GM21723 (cell line): ENCODE data around the gene NDUFAF3.
A peak's percentile ranks its signal among the peaks of the same experiment; 100 is the strongest.
"Not testable (repeated sequence)": the region's sequence is repeated elsewhere in the genome, so short reads cannot be mapped to it uniquely, and the experiment has no call there.

Experiments
- ATAC-seq: cut with Tn5 transposase; IDR thresholded peaks from one replicate; pipeline ENCODE4 v1.9.1; 2021; ENCODE audit warnings: mild to moderate bottlenecking, moderate library complexity; ENCODE audit not compliant: unreplicated experiment

NDUFAF3 gene

DNA sequence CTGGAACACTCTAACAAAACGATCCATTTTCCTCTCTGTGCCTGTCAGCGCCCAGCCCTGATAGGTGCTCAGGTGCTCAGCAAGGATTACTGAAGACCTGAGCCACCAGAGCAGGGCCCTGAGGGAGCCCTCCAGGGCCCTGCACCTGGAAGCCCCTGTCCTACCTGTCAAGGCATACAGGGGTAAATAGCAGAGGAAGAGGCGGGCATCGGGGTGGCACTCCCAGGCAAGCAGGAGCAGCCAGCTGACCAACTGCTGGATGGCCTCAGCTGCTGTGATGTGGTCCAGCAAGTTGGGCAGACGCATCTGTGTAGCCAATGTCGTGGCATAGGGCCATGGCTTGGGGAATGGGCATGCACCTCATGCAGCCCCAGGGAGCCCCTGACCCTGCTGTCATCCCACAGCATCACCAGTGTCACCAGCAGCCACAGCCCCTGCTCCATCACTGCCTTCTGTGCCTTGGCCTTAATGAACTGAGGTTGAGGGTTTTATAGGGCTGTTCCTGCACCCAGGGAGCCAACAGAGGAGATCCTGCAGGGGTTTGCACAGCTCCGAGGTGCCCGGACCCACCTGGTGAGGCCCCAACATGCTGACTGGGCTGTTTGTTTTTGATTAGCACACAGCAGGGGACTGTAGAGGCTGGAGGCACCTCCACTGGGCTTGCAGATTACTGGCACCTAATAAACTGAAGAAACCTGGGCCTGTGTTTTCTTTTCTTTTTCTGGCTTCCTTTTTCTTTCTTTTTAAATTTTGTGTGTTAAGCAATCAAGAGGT lies 22.6 kb upstream of the NDUFAF3 start:
- no peak for ATAC-seq

DNA sequence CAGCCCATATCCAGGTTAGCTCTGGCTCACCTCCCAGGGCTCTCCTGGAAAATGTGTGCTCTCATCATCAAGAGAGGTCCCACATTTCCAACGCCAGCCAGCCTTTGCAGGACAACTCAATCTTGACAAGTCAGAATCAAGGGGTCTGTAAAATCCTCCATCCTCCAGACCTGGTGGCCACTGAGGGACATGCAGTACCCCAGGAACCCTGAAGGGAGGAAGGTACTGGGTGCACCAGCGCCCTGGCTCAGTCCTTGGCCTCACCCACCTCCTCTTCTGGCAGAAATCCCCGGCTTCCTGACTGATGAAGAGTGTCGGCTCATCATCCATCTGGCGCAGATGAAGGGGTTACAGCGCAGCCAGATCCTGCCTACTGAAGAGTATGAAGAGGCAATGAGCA lies 20.8 kb upstream of the NDUFAF3 start:
- ATAC-seq: no peak

GRCh38 chr3:49004352-49005302 lies 17.3 kb upstream of the NDUFAF3 start:
- no peak for ATAC-seq

DNA sequence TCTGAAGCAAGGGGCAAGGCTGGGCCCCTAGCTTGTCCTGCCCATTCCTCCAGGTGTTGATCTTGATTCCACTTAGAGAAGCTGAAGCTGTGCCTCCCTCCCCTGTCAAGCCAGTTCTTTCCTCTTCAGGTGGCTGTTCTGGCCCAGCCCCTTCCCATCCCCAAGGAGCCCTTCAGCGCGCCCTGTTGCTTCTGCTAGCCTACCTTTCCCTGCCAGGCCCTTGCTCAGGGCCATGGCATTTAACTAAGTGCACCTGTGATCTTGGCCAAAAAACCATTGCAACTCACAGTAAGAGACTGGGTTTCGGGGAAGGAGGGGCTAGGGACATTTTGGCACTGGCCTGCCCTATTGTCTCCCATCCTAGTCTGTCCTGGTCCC lies 16.6 kb upstream of the NDUFAF3 start:
- no peak for ATAC-seq

GRCh38 chr3:49005998-49006397 lies 15.9 kb upstream of the NDUFAF3 start:
- ATAC-seq: no peak

GRCh38 chr3:49006408-49007067 lies 15.4 kb upstream of the NDUFAF3 start:
- ATAC-seq: peak; percentile 1

GRCh38 chr3:49007068-49007770 lies 14.7 kb upstream of the NDUFAF3 start, which contains the start of gene WDR6:
Gene WDR6, plus strand, starts transcription at chr3:49007391. Its CDS starts 41 bp downstream, at chr3:49007432.
- peak; percentile 87 for ATAC-seq

- ATAC-seq: peak; percentile 49
These were observed 14.0 kb upstream of the NDUFAF3 start for GRCh38 chr3:49007771-49008528.

DNA sequence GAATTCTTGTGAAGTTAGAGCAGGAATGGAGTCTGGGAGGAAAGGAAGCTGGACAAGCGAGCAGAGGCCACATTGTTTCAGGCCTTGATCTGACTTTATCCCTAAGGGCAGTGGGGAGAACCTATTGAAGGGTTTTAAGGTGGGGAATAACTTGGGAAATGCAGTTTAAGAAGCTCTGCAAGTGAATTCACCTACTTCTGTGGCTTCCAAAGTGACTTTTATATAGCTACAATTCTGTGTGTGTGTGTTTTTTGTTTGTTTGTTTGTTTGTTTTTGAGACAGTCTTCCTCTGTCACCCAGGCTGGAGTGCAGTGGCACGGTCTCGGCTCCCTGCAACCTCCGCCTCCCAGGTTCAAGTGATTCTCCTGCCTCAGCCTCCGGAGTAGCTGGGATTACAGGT lies 13.3 kb upstream of the NDUFAF3 start:
- not testable (repeated sequence) for ATAC-seq

- no peak for ATAC-seq
These were observed 12.5 kb upstream of the NDUFAF3 start for GRCh38 chr3:49009396-49009795.

GRCh38 chr3:49012441-49013017 lies 9.4 kb upstream of the NDUFAF3 start:
- no peak for ATAC-seq

DNA sequence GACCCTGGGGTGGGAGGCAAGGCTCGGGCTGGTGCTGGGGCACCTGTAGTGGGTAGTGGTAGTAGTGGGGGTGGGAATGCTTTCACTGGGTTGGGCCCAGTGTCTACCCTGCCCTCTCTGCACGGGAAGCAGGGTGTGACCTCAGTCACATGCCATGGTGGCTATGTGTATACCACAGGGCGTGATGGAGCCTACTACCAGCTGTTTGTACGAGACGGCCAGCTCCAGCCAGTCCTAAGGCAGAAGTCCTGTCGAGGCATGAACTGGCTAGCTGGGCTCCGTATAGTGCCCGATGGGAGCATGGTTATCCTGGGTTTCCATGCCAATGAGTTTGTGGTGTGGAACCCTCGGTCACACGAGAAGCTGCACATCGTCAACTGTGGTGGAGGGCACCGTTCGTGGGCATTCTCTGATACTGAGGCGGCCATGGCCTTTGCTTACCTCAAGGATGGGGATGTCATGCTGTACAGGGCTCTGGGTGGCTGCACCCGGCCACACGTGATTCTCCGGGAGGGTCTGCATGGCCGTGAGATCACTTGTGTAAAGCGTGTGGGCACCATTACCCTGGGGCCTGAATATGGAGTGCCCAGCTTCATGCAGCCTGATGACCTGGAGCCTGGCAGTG lies 8.7 kb upstream of the NDUFAF3 start:
- ATAC-seq: no peak

GRCh38 chr3:49013738-49014660 lies 7.9 kb upstream of the NDUFAF3 start:
- ATAC-seq: no peak

- ATAC-seq: no peak
These were observed 6.8 kb upstream of the NDUFAF3 start for GRCh38 chr3:49015072-49015471.

- ATAC-seq: no peak
These were observed 6.2 kb upstream of the NDUFAF3 start for GRCh38 chr3:49015765-49016164.

DNA sequence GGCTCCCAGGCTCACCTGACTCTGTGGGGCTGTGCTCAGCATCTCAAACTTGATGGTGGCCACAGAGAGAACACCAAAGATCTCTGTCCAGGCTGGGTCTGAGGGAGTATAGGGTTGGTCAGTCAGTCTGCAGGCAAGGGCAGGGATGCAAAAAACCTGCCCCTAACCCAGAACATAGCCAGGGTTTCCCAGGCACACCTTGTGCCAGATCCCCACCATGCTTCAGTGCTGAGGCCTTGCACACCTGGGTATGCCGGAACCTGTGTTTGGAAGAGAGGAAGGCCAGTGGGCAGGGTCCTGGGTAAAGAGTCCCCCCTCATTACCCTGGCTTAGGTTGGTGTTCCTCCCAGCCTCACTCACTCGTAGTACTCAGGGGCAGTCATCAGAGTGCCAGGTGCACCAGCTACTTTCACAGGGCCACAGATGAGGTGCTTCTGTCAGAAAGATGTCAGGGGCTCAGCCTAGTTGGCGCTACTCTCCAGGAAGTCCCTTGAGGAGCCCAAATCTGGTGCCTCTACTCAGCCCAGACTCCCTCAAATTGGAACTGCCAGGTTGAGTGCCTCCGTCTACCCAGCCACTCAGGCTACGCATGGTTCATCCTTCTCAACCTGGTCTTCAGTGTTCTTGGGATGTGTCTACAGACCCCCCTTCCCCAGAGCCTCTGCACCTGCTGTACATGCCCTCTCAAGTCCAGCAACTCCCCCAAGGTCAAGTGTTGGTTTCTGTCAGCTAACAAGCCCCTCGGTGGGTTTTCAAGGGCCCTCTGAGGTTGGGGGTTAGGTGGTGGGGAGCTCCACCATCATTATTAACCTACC lies 5.3 kb upstream of the NDUFAF3 start:
- ATAC-seq: no peak

GRCh38 chr3:49017229-49017970 lies 4.5 kb upstream of the NDUFAF3 start:
- ATAC-seq: no peak
